Stimulated activated CD8-positive, alpha-beta memory T cell treated with anti-CD3 and anti-CD28 coated beads, Interleukin-15, amount 100 ng/mL, for 48 hours (primary cell): ENCODE results near the gene TXNRD1.
A peak's percentile ranks its signal among the peaks of the same experiment; 100 is the strongest.
"Not testable (repeated sequence)": the region's sequence is repeated elsewhere in the genome, so short reads cannot be mapped to it uniquely, and the experiment has no call there.

Experiments
- DNase-seq, 2 donors: peaks; one replicate each; pipeline ENCODE4 v3.0.0-alpha.2; 2020; ENCODE audit warnings: low read depth in 2 of 2

TXNRD1 gene

DNA sequence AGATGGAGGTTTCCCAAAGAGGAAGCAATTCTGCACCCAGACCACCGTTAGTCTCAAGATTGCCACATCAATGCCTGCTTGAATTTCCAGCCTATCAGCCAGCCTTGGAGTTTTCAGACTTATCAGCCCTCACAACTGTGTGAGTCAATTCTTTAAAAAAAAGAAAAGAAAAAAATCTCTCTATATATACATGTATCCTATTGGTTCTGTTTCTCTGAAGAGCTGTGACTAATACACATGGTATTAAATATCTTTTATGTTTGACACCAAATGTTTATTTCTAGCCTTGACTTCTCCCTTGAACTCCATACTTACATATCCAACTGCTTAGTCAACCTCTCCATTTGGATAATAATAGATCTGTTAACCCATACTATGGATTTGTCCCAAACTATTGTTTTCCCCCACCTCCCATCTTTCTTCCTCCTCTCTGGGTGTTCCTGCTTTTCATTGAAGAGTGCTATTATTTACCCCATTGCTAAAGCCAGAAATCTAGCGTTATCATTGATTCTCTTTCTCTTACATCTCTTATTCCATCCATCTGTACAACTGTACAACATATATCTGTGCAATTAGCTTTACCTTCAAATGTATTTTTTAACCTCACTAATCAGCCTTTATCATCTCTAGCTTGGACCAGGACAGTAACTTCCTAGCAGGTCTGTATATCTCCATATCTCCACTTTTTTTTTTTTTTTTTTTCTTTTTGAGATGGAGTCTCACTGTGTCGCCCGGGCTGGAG, 65.3 kb downstream of the TXNRD1 start:
- no peak for DNase-seq

DNA sequence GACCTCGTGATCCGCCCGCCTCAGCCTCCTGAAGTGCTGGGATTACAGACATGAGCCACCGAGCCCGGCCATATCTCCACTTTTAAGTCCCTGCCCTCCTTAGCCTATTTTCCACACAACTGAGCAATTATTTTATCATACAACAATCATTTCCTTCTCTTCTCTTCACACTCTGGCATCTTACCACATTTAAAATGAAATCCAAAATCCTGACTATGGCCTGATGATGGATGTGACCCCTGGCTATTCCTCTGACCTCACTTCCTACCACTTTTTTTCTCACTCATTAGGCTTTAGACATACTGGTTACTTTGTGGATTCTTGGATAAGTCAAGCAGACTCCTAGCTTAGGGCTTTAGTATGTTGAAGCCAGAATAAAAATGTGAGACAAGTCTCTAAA, 66.1 kb downstream of the TXNRD1 start:
- no peak for DNase-seq

DNA sequence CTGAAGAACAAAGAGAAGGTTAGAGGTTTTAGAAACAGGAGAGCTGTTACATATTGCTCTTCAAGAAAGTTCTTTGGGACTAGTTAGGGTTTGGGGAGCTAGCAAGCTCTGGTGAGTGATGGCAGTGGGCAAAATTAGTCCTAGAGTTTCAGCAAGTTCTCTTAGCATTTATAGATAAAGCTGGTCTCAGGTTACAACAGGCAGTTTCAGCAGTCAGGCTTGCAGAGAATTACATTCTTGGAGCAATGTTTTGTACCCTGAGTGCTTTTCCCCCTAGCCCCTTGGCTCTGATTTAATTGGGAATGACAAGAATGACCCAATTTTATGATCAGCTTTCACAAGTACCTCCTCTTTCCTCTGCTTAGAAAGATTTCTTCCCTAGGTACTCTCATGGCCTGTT, 66.5 kb downstream of the TXNRD1 start:
- no peak for DNase-seq

DNA sequence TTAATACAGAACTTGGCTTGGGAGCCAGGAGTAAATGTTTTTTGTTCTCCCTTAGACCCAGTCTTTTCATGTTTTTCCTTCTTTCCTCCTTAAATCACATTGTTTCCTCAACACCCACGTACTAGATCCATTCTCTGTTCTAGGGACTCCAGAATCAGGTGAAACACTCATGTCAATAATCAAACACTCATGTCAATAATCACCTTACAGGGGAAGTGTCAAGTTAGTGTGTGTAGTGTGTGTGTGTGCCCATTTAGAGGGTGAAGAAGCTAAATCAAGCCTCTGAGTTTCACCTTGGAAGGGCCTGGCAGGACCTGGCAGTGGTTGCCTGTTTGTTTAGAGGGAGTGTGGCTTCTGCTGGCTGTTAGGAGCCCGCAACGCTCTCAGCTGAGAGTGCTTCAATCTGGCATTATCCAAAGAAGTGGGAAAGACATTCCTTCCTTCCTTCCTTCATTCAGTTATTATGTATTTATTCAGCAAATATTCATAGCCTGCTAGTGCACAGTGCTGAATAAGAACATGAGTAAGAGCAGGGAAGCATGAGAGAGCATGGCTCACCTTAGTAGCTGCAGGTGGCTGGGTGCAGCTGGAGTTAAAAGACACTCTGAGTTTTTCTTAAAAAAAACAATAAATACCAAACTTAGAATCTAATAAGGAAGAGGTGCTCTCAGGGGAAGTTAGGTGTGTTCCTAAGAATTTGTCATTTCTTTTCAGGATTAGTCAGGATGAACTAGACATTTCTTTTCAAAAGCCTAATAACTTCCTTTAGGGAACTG, 70.3 kb downstream of the TXNRD1 start:
- no peak for DNase-seq

DNA sequence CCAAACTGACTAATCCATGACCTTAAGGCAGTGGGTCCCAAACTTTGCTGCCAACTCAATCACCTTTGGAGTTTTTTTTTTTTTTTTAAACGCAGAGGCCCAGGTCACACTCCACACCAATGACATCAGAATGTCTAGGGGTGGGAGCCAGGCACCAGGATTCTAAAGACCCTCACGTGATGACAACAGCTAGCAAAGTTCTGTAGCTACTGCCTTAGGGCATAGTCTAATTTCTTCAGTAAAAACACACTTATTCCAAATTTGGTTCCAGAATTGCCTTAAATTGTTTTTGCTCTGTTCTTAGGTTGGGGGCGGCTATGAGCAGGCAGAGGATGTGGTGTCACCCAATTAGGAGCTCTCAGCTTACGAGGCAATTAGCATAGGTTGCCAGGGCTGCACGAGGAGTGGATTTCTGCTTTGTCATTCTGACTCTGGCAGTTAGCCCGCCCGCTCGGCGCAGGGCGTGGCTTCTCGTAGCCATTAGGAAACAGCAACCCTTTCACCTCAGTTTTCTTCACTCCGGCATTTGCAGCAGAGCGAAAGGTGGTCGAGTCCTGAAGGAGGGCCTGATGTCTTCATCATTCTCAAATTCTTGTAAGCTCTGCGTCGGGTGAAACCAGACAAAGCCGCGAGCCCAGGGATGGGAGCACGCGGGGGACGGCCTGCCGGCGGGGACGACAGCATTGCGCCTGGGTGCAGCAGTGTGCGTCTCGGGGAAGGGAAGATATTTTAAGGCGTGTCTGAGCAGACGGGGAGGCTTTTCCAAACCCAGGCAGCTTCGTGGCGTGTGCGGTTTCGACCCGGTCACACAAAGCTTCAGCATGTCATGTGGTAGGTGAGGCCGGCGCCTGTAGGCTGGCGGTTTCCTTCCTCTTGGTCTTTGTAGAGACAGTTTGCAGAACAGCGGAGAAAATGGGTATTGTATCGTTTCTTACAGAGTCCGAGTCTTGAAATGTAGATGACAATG, 71.2 kb downstream of the TXNRD1 start:
- DNase-seq = peak; percentile 82 to 87

DNA sequence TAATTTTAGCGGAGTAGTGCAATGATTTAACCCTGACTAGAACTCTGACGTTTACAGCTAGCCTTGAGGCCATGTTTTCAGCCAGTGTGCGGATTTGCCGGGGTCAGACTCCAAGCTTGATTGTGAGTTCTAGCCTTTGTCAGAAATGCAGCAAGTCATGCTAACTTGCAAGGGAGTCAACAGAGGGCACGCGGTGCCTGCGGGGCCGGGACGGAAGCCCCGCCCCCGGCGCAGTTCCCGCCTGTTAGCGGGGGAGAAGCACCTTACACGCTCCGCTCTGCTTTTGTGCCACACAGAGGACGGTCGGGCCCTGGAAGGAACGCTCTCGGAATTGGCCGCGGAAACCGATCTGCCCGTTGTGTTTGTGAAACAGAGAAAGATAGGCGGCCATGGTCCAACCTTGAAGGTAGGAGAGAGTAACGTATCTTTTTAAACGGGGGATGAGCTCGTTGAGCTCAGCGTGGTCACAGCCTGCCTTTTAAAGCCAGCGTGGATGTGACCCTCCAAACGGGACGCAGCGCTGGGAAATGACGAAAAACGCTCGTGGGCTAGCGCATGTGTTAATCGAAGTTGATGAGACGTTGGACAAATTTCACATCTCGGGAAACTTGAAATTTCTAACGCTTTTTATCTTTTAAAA, 73.2 kb downstream of the TXNRD1 start:
- DNase-seq = peak; percentile 79 to 85

DNA sequence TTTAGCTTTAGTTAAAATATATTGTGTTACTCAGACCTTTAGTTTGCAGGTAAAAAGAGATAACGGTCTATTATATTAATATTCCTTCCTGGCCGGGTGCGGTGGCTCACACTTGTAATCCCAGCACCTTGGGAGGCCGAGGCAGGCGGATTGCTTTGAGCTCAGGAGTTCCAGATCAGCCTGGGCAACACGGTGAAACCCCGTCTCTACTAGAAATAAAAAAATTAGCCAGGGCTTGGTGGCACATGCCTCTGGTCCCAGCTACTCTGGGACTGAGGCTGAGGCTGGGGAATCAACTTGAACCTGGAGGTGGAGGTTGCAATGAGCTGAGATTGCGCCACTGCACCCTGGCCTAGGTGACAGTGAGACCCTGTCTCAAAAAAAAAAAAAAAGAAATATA, 74.7 kb downstream of the TXNRD1 start:
- DNase-seq = no peak

DNA sequence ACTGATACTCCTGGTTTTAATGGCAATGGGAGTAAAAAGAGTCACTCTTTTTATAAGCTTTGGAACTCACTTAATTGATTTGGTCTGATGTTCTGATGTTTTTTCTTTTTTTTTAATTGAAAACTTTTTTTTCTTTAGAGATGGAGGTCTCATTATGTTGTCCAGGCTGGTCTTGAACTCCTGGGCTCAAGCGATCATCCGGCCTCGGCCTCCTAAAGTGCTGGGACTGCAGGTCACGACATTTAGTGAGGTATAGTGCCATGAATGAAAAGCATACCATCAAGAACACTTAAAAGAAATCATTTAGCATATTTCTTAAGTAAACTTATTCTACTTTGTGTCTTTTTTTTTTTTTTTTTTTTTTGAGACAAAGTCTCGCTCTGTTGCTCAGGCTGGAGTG, 75.3 kb downstream of the TXNRD1 start:
- no peak for DNase-seq

DNA sequence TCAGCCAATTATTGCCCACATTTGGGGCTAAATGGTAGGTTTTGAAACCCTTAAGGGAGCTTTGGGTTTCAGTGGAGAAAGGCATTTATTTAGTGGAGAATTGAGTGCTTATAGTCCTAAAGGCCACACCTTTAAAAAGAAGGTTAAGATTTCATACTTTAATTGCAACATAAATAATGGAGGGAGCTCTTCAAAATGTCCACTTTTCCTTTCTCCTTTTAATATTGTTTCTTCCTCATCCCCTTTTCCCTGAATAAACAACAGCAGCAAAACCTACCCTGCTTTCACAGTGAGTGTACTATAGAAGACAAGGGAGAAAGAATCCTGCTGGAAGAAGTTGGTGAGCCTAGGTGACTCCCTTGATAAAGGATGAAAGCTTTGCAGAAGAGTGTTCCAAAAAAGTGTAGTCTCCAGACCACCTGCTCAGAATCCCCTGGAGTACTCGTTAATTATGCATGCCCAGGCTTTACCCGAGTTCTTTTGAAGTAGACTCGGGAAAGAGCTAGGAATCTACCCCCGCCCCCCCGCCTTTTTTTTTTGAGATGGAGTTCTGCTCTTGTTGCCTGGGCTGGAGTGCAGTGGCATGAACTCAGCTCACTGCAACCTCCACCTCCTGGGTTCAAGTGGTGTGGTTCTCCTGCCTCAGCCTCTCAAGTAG, 76.4 kb downstream of the TXNRD1 start:
- no peak for DNase-seq

DNA sequence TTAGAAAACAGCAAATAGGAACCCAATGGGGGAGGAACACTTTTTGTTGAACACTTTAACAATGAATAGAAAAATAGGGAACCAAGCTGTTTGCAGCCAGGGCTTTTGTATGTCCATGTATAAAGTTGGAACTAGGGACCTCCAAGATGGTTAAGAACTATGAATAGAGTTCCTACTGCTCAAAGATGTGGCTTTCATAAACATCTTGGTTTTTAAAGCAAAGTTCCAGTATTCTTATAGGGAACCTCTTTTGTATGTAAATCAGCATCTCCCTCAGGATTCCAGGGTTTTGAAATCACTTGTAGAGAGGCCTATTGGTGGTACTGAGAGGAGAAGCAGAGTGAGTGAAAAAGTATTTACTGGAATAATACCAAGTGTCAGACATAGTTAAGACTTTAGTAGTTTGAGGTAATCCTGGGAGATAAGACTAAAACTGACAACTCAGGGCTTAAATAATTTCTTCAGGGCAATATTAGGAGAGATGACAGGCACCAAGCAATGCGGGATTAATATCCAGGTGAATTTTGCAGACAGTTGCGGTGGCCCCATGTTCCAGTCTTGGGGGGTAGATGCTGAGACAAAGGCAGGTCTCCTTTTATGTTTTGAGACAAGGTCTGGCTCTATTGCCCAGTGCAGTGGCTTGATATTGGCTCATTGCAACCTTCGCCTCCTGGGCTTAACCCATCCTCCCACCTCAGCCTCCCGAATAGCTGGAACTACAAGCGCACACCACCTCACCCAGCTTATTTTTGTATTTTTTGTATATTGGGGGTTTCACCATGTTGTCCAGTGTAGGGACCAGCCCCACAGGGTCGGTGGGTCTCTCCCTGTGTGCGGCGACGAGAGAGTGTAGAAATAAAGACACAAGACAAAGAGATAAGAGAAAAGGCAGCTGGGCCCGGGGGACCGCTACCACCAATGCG, 77.6 kb downstream of the TXNRD1 start:
- no peak for DNase-seq

DNA sequence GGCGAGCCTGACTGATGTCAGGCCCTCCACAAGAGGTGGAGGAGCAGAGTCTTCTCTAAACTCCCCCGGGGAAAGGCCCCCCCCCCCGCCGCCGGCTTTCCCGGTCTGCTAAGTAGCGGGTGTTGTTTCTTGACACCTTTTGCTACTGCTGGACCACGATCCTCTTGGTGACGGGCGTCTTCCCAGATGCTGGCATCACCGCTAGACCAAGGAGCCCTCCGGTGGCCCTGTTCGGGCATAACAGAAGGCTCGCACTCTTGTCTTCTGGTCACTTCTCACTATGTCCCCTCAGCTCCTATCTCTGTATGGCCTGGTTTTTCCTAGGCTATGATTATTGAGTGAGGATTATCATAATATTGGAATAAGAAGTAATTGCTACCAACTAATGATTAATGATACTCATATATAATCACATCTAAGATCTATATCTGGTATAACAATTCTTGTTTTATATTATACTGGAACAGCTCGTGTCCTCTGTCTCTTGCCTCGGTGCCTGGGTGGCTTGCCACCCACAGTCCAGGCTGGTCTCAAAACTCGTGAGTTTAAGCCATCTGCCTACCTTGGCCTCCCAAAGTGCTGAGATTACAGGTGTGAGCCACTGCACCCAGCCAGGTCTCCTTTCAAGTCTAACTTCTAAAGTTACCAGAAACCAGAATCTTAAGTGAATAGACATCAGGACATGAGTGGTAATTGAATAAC, 78.7 kb downstream of the TXNRD1 start:
- not testable (repeated sequence) for DNase-seq

DNA sequence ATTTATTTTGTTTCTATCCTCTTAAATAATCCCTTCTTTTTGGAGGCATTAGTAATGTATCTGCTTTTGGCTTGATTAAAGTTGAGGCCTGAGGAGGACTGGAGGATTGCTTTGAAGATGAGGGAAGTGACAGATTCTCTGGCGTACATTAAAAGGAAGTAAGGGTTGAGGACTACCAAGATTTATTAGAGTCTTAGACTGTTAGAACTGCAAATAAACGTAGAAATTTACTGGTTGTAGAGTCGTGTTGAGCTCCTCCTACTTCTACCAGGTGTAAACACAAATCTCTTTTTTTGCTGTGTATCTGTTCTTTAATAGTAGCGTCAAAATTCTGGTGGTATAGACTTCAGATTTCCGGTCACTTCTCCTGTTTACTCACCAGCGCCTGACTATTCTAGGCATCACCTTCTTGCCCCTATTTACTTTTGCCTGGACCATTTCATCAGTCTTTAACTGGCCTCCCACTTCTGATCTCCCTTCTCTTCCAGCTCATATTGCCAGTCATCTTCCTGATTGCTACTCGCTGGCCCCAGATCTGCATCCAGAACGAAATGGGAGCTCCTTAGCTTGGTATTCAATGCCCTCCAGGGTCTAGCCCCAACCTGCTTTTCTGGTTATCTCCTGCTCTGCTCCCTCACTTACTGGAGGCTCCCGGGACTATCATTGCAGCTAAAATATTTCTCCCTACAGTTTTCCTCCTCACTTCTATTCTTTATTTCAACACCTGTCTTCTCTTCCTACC, 79.5 kb downstream of the TXNRD1 start:
- DNase-seq = no peak

DNA sequence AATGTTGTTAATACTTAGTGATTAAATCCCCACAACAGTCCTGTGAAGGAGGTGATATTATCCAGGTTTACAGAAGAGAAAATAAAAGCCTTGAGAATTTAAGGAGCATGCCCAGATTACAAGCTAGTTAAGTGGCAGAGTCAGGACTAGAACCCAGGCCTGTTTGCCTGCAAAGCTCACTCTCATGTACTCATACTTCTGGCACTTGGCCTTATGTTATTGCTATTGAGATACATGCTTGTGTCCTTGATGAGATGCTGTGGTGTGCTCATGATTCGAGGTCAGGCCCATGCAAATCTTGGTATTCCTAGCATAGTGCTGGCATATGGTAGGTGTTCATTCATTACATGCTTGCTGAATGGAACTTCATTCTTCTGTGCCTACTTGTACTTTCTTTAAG, 80.4 kb downstream of the TXNRD1 start:
- no peak for DNase-seq

DNA sequence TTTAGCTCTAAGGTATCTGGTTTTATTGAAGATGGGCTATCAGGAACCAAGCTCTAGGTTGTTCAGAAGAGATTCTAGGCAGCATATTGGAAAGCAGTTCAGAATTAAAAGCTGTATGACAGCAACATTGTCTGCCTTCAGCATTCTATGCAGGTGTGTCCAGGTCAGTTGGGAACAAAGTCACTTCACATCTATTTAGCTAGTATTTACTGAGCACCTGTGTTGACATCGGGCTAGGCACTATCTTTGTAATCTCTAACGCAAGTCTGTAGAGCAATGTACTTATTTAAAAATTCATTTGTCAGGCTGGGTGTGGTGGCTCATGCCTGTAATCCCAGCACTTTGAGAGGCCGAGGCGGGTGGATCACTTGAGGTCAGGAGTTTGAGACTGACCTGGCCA, 81.1 kb downstream of the TXNRD1 start:
- DNase-seq = no peak

DNA sequence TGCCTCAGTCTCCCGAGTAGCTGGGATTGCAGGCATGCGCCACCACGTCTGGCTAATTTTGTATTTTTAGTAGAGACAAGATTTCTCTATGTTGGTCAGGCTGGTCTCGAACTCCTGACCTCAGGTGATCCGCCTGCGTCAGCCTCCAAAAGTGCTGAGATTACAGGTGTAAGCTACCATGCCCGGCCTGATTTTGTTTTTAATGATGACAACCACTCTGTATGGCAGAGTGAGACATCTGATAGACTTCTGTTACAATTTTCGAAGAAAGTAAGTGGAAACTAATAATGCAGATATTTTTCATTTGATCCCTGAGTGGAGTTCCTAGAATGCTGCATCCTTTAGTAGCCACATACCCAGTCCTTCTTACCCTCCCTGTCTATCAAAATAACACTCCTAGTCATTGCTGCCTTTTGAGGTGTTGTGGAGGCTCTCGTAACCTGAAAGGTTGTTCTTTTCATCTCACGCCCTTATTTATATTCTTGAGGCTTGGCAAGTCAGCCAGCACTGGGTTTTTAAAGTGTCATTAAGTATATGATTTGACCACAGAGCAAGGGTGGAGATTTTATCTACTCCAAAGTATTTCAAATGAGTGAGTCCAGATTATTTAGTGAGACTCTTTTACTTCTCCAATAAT, 82.0 kb downstream of the TXNRD1 start:
- no peak for DNase-seq

DNA sequence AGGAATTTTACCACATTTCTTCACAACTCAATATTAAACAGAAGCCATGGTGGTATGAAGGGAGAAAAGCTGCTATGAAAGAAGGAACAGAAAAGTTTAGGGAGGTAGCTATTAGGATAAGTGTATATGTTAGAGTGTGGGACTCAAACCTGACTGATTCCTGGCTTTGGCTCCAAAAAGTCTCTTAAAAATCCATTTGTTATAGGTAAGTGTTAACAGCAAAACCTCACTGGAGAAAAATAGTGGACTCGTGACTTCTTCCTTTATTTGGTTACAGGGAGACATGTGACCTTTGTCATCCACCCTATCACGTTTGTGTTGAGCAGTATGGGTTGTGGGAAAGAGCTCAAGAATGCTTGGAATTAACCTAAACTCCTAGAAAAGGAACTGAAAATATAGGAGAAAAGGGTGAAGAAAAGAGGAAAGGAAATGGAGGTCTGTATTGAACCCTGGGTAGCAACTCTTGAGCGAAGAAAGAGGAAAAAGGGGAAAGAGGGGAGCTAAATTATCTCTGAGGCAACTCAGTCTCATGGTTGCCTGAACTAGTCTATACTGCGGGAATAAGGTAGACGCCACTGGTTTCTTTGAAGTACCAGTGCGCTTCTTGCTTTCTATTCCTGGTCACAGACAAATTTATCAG, 84.4 kb downstream of the TXNRD1 start:
- DNase-seq = no peak

DNA sequence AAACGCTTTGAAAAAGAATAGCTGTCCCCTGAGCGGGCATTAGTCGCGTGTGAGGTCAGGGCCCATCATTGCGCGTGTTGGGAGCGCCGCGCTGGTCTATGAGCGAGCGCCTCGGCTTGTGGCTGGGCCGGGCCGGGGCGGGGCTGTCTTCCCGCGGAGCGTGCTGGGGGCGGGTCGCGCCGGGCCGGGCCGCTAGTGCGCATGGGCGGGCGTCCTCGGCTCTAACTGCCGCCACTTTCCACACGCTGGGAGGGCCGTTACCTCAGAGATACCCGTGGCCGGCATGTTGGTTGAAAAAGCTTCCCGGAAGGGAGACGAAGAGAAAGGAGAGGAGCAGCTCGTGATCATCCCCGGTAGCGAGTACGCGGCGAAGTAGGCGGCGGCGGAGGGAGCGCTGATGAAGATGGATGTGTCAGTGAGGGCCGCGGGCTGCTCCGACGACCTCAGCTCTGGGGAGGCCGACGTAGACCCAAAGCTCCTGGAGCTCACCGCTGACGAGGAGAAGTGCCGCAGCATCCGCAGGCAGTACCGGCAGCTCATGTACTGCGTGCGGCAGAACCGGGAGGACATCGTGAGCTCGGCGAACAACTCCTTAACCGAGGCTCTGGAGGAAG, 88.1 kb downstream of the TXNRD1 start, which contains the start of gene EID3:
EID3 (plus strand) TSS at position 202 of the 614 bp plus-strand sequence; CDS start at position 398, 196 bp downstream.
- DNase-seq = peak; percentile 84 to 87
